A549 (cell line): ENCODE measurements around the gene TRNT1. TPM values are rescaled to one million over a fixed set of nuclear protein-coding genes. Genes with fewer than 3 reads are reported as not detected.

ENCODE experiments used
- ATAC-seq, 2 experiments: fragments of 200-7000 bp in 1 of 2; fragments of >200 bp in 1 of 2; cut with Nextera tagmentation in 1 of 2; cut with Tn5 transposase in 1 of 2; 3 replicates each; pipeline versions ENCODE4 v1.8.0 to v1.9.1; 2018 to 2020; ENCODE audit warnings: mild to moderate bottlenecking in 1 of 2, moderate library complexity in 1 of 2
- CTCF ChIA-PET: fragments of 300-600 bp; sonication (Branson Sonifier 250); formaldehyde crosslinking; extraction: SDS; loops from one replicate; lab custom pipeline; 2021; ENCODE audit warnings: antibody characterized with exemption, inconsistent platforms; lab: Yijun Ruan, JAX
- POLR2A ChIA-PET: fragments of 350-600 bp; formaldehyde crosslinking; extraction: SDS; loops from one replicate; lab custom pipeline; 2021; ENCODE audit warnings: antibody characterized with exemption, inconsistent platforms; lab: Yijun Ruan, JAX
- DNase-seq, 2 experiments: peaks; one replicate each; pipeline versions ENCODE4 v3.0.0 to v3.0.0-alpha.2; 2011 to 2016; ENCODE audit warnings: low read depth in 1 of 2, low spot score in 1 of 2
- FAIRE-seq: peaks from 2 replicates; lab custom pipeline; 2011; peaks lifted over from hg19 to GRCh38; lab: Jason Lieb, UNC
- H3K27ac ChIP-seq, 2 experiments: fragments of >200 bp; sonication (Bioruptor Twin); formaldehyde crosslinking; 3 replicates each; pipeline ENCODE4 v1.5.1; 2016 to 2017
- H3K4me1 ChIP-seq: fragments of >200 bp; sonication (Bioruptor Twin); formaldehyde crosslinking; 3 replicates; pipeline ENCODE4 v1.6.1; 2016
- H3K4me2 ChIP-seq: fragments of >200 bp; sonication (Bioruptor Twin); formaldehyde crosslinking; 3 replicates; pipeline ENCODE4 v1.6.1; 2016
- H3K4me3 ChIP-seq: fragments of >200 bp; sonication (Bioruptor Twin); formaldehyde crosslinking; 3 replicates; pipeline ENCODE4 v1.5.1; 2016
- H3K9me3 ChIP-seq: fragments of >200 bp; sonication (Bioruptor Twin); formaldehyde crosslinking; 3 replicates; pipeline ENCODE4 v1.6.1; 2016
- CHD4 ChIP-seq: fragments of 200-600 bp; sonication (generic); IDR thresholded peaks from 2 replicates; pipeline ENCODE4 v1.6.1; 2016; ENCODE audit warnings: antibody characterized with exemption, mild to moderate bottlenecking, borderline replicate concordance
- CTCF ChIP-seq: fragments of >200 bp; sonication (Bioruptor Twin); formaldehyde crosslinking; IDR thresholded peaks from 3 replicates; pipeline ENCODE4 v1.5.1; 2016
- ELK1 ChIP-seq: fragments of 150-350 bp; IDR thresholded peaks from 2 replicates; pipeline ENCODE4 v1.6.1; 2014; ENCODE audit warnings: low read depth, mild to moderate bottlenecking, low read length
- HDAC2 ChIP-seq: fragments of 200-600 bp; sonication (generic); IDR thresholded peaks from 2 replicates; pipeline ENCODE4 v1.6.1; 2016
- HOXA7 ChIP-seq: fragments of 250-450 bp; sonication (Bioruptor Pico); IDR thresholded peaks from 2 replicates; pipeline ENCODE4 v1.5.0; 2020; ENCODE audit warnings: mild to moderate bottlenecking, moderate library complexity
- HOXB5 ChIP-seq: fragments of 250-450 bp; sonication (Bioruptor Pico); IDR thresholded peaks from 2 replicates; pipeline ENCODE4 v1.5.0; 2020; ENCODE audit warnings: mild to moderate bottlenecking, moderate library complexity
- MAFK ChIP-seq: fragments of 450-650 bp; IDR thresholded peaks from 2 replicates; pipeline ENCODE4 v1.6.1; 2014; ENCODE audit not compliant: partially characterized antibody
- POLR2AphosphoS2 ChIP-seq: conservative IDR thresholded peaks from 2 replicates; pipeline ENCODE4 v1.6.1; 2012; ENCODE audit warnings: low read length, improper control_type of control experiment, inconsistent platforms
- RAD21 ChIP-seq, 2 experiments: fragments of >200 bp in 1 of 2; sonication (Bioruptor Twin) in 1 of 2; formaldehyde crosslinking in 1 of 2; IDR thresholded peaks in 1 of 2; conservative IDR thresholded peaks in 1 of 2; 2 replicates in 1 of 2; 3 replicates in 1 of 2; pipeline ENCODE4 v1.6.1; 2012 to 2018; ENCODE audit warnings: inconsistent platforms in 1 of 2
- SMC3 ChIP-seq: fragments of >200 bp; sonication (Bioruptor Twin); formaldehyde crosslinking; IDR thresholded peaks from 3 replicates; pipeline ENCODE4 v1.6.1; 2018; ENCODE audit warnings: inconsistent platforms
- WGBS: methylation state at CpG from one replicate; pipeline ENCODE4 v1.1.6; 2017; ENCODE audit errors: missing lambda C conversion rate; 5-methylcytosine and 5-hydroxymethylcytosine counted together
- polyA plus RNA-seq, 4 experiments: library from polyadenylated mRNA; depleted of rRNA in 3 of 4; stranded (reverse); fragments of >200 nt; fragmentation: RNase III in 1 of 4; extraction: RNeasy Plus Mini Kit Qiagen cat#74134 plus additional on column Dnase treatment in 1 of 4; gene quantifications; 2 replicates in 3 of 4; 3 replicates in 1 of 4; pipeline ENCODE4 v1.2.3, GENCODE V29; 2011 to 2017
- small RNA-seq, 6 experiments: library from RNA; depleted of rRNA; stranded (forward); fragments of <200 nt; gene quantifications; one replicate each; pipeline ENCODE3, GENCODE V24; 2012

The TRNT1 gene
- polyA plus RNA-seq, 2 of the 4 experiments (the other 2 are of a cell fraction), result 25.7 to 32.0 TPM

- ChIA-PET CTCF (no interaction called here), POLR2A (no interaction called here)
- Histone ChIP-seq H3K4me2 (no peak overlapping the region), H3K9me3 (no peaks in the 10 kb centered on the region), H3K4me1 (no peaks in the 10 kb centered on the region), H3K27ac (no peak overlapping the region), H3K4me3 (no peak overlapping the region)
- DNase-seq (no peak), ATAC-seq (no peak), FAIRE-seq (no peak)
- TF ChIP-seq CHD4 (no peak), HOXA7 (no peak), HDAC2 (no peak), HOXB5 (no peak), ELK1 (no peak), POLR2AphosphoS2 (no peak)
Observed at GRCh38 chr3:3194861-3195260, 68.1 kb downstream of the TRNT1 start.

- Histone ChIP-seq H3K4me1 (no peaks in the 10 kb centered on the region), H3K27ac (no peak overlapping the region), H3K4me3 (no peak overlapping the region), H3K9me3 (no peaks in the 10 kb centered on the region), H3K4me2 (no peak overlapping the region)
- FAIRE-seq (no peak), DNase-seq (peak; percentile 13 to 22), ATAC-seq (peak in 1 of 2 experiments; percentile 75; a peak in 4 of 6 replicates)
- POLR2A ChIA-PET, result no interaction called here
- CTCF ChIA-PET, result interaction anchor here (0.8 kb wide), 1 partner anchor 1093 kb away, joined by 3 read pairs; no protein-coding TSS in a partner anchor
- TF ChIP-seq SMC3, result 0 out of 3 replicates have a peak, but pooled peaks have one; percentile 25
- TF ChIP-seq RAD21 (conservative IDR thresholded peaks at IDR 0.05 in 1 of 2, IDR thresholded peaks at IDR 0.05 in 1 of 2), result peak; percentile 31 to 67; a peak in 3 of 5 replicates
- peak; percentile 38; the same call in 2 of the 3 replicates for TF ChIP-seq CTCF
- TF ChIP-seq MAFK, result no peak
- TF ChIP-seq, all 56 proteins: peak for 3
- WGBS, result 45% methylated on average over 6 of the region's 6 CpGs
Observed at GRCh38 chr3:3196148-3196861, 69.6 kb downstream of the TRNT1 start.

Small RNA genes lying within 50 kb of the gene (small RNA-seq; reads per million reads assigned to genes)
- 0 reads per million in 6 experiments for gene RF00416

Other genes starting within 250 kb of the TRNT1 start
- gene IL5RA, start 16.6 kb upstream of the TRNT1 start, polyA plus RNA-seq (2011; rRNA removed), result not detected in 2 replicates
- not detected in 3 replicates for gene IL5RA, start 16.6 kb upstream of the TRNT1 start, polyA plus RNA-seq (2017; fragmentation: RNase III; extraction: RNeasy Plus Mini Kit Qiagen cat#74134 plus additional on column Dnase treatment)
- 36.5 and 41.0 TPM in 2 replicates for gene CRBN, start 52.8 kb downstream of the TRNT1 start, polyA plus RNA-seq (2011; rRNA removed)
- 21.8 to 28.1 TPM (median 25.8 TPM) in 3 replicates for gene CRBN, start 52.8 kb downstream of the TRNT1 start, polyA plus RNA-seq (2017; fragmentation: RNase III; extraction: RNeasy Plus Mini Kit Qiagen cat#74134 plus additional on column Dnase treatment)